Measurements from ENCODE around the gene CPNE1.

CPNE1 gene

DNA sequence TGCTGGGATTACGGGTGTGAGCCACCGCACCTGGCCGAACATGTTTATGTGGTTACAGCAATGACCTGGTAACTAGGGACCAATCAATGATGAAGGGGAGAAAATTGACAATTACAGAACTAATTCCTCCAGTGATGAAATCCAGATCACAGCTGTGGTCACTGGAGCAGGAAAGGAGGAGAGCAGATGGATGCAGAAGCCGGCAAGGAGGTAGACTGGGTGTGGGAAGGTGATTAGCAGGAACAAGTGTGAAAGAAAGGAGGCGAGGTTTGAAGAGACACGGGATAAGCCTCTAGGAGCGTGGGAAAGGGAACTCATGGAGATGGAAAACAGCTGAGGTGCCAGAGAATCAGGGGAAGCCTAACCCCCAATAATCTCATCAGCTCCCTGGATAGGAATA lies 66.2 kb downstream of the CPNE1 start:
- DNase-seq = no peak

DNA sequence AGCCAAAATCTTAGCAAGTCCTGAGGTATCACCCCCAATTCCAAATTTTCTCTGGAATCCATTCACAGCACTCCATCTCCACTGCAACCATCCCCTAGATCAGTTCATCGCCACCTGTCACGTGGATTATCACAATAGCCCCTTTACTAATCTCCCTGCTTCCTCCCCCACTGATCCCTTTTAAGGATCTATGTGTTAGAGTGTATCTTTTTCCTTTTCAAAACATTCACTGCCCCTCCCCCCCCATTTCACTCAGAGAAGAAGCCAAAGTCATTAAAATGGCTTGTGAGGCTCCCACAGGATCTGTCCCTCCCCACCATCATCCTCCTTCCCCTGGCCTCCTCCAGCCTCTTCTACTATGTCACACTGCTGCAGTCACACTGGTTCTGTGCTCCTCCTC lies 67.5 kb downstream of the CPNE1 start:
- no peak for DNase-seq

DNA sequence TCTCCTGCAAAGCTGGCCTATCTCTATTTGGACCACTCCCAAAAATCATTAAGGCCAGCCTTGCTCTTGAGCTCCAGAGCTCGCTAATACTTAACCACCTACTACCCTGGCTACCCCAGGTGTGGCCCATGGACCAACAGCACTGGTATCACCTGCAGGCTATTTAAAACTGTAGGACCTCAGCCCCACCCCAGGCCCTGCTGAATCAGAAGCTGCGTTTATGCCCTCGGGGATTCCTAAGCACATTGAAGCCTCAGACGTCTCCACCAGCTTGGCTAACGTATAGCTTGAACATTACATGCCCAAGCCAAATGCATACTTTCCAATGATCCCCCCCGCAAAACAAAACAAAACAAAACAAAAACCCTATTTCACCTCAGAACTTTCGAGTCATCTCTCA lies 68.8 kb downstream of the CPNE1 start:
- DNase-seq = no peak

DNA sequence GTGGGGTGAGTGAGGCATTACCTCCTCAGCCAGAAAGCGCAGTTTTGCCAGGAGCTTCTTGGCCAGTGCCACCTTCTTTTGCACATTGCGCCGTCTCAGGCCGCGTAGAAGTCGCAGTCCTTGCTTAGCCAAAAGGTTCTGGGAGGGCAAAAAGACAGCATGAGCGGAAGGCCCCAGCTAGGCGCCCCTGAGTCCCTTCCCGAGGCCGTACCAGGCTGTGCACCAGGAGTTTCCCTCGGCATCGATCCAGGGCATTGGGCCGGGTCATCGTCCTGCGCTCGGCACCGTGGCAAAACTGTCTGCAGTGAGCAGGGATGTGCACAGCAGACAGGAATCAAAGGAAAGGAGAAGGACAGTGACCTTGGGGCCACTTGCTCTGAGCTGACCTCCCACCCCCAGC lies 69.2 kb downstream of the CPNE1 start:
- no peak for DNase-seq

DNA sequence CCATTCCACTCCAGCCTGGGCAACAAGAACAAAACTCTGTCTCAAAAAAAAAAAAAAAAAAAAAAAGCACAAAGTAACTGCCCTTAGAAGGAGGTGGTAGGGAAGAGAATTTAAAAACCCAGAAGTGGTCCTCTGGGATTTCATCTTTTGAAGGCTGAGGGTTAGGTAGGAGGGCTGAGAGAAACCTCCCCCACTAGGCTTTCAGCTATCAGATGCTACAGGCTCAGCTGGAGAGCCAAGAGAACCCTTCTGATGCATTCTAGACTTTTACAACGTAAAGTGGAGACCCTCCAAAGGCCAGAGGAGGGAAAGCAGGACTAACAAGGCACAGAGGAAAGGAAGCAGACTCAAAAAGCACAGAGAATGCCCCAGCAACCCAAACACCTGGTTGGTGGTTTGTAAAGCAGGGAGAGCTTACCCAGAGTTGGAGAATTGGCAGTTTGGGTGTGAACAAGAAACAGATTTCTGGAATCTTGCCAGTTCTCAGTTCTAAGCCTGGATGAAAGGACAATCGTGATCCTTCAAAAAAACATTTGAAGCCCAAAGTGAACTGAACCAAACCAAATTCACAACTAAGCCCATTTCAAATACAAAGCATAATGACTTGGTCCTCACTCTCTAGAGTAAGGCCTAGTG lies 72.2 kb downstream of the CPNE1 start:
- no peak for DNase-seq

DNA sequence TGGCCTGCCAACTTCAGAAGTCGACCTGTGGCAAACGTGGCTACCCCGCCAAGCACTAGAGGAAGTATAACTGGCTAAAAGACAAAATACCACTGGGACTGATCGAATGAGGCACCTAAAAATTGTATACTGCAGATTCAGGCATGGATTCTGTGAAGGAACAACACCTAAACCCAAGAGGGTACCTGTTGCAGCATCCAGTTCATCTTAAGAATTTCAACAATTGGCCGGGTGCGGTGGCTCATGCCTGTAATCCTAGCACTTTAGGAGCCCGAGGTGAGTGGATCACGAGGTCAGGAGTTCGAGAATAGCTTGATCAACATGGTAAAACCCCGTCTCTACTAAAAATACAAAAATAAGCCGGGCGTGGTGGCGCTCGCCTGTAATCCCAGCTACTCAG lies 76.3 kb downstream of the CPNE1 start:
- DNase-seq = no peak

DNA sequence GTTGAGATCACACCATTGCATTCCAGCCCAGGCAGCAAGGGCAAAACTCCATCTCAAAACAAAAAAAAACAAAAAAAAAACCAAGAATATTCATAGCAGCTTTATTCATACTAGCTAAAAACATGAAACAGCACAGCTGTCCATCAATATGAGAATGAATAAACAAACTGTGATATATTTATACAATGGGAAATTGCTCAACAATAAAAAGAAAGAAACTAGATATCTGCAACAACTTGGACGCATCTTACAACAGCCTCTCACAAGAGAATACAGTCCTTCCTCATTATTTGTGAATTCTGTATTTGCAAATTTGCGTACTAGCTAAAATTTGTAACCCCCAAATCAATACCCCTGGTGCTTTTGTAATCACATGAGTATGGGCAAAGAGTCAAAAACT lies 77.3 kb downstream of the CPNE1 start:
- DNase-seq = no peak

DNA sequence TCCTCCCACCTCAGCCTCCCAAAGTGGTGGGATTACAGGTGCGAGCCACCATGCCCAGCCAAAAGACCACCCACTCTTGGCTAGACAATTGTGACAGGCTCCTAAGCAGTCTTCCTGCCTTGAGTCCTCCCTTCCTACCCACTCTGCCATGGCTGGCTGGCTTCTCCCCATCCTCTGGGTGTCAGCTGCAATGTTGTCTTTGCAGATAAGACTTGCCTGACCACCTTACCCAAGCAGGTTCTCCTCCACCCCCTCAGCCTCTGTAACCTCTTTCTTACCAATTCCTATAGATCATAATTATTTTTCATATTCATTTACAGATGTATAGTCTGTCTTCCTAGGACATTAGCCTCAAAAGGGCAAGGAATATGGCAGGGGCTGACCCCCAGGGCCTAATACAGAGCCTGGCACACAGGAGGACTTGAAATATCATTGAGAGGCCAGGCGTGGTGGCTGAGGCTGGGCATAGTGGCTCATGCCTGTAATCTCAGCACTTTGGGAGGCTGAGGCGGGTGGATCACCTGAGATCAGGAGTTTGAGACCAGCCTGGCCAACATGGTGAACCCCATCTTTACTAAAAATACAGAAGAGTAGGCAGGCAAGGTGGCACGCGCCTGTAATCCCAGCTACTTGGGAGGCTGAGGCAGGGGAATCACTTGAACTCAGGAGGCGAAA lies 77.8 kb downstream of the CPNE1 start:
- DNase-seq = no peak

DNA sequence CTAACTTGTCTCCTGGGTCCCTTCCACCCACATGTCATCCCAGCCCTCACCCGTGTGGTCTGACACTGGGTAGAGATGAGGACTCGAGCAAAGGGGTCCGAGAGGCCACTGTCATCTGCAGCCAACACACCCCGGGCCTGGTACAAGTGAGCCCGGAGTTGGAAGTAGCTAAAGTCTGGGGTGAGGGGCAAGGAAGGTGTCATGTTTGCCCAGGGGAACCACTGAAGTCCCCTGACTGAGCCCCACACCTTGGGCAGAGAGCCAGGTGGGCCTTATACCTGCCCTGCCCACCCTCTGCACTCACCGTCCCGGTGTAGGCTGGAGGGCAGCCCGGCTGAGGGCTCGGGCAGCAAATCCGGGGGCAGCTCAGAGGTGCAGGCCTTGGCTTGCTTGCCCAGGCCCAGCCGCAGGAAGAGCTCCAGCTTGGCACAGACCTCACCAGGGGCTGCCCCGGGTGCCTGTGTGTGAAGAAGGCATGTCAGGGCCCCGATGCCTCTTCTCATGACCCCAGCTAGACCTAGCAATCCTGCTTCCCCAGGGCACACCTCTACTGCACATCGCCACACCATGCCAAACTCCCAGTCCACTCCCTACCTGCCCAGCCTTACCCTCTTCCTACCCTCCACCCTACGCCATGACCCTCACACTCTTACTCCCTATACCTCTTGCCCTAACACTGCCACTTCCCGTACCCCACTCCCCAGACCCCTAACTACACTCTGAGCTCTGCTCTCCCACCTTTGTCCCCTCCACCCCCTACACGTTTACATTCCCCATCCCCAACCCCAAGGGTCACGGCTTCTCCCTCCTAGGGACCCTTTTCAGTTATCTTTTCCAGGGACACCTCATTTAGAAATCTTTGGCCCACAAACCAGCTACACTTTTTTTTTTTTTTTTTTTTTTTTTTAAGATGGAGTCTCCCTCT lies 80.8 kb downstream of the CPNE1 start:
- no peak for DNase-seq

DNA sequence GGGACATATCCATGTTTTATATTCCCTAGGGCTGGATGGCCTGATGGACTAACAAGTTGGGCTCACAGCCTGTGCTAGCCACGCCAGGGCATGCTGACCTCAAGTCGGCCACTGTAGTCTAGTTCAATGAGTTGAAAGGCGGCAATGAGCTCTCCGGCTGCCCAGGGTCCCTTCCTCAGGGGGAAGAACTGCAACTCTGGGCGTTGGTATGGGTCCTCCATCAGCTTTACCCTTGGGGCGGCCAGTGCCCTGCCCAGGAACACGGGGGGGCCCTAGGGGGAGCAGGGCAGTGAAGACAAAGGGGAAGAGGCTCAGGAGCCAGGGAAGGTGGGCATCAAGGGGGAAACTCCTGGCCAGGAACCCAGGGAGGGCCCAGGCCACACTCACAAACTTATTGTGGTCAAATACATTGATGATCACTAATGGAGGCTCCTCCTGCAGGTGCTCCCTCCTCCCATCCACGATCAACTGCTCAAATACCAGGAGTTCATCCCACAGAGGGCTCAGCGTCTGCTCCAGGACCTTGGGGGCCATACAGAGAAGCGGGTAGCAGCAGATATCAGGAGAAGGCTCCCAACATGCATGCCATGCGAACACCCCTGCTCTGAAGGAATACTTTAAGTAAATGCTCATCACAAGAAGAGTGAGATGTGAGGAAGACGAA lies 81.8 kb downstream of the CPNE1 start:
- DNase-seq = no peak

DNA sequence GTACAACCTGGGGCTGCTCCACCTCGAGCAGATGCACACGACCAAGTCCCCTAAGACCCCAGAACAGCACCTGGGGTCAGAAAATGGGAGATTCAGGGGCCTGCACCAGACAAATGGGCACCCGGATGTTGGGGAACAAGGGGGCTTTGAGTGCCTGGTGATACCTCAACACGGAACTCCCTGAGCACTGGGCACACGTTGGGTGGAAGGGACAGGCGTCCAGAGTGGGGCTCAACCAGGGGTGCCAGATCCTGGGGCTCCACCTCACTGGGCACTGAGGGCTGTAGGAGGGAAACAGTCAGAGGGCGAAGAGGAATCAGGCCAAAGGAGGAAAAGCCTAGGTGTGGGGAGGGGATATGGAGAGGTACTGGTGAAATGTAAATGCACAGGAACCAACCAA lies 82.6 kb downstream of the CPNE1 start:
- no peak for DNase-seq

DNA sequence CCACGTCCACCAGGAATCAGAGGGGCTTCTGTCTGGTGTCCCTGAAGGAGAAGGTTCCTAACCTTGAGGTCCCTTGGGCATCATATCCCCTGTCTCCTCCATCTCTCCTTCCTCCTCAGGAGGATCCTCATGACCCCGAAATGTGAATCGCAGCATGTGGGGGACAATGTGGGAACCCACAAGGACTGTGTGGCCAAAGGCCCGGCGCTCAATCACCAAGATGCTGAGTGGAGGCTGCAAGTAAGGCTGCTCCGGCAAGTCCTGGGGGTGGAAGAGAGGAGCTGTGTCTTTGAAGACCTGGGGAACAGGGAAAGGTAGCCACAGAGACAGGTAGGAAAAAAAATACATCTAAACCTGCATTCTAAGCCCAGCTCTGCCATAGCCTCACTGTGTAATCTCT lies 85.5 kb downstream of the CPNE1 start:
- no peak for DNase-seq

DNA sequence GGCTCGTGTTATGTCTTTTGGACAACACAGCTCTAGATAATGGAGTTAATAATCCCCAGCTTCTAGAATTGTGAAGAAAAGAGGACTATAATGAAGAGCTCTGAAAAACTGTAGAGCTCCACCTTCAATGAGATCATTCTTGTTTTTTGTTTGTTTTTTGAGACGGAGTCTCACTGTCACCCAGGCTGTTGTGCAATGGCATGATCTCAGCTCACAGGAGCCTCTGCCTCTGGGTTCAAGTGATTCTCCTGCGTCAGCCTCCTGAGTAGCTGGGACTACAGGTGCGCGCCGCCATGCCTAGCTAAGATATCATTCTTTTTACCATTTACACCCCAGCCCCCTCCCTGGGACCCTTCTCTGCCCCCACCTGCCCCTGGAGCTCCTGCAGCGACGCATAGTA lies 86.2 kb downstream of the CPNE1 start:
- no peak for DNase-seq

DNA sequence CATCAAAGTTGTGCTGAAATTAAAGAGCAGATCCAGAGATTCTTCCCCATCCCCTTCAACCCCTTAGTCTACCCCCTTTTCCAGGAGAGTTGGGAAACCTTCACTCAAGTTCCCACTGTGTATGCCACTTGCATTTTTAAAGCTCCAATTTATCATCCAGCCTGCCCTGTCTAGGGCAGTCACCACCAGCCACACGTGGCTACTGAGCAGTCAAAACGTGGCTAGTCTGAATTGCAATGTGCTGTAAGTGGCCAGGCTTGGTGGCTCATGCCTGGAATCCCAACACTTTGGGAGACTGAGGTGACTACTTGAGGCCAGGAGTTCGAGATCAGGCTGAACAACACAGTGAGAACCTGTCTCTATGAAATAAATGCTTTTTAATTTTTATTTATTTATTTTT lies 87.9 kb downstream of the CPNE1 start:
- DNase-seq = no peak

Measured in stimulated activated naive CD4-positive, alpha-beta T cell treated with Interleukin-2 at 50 U/mL for 16 hours (primary cell).